ENCODE results near the gene MMP2. TPM values are rescaled to one million over a fixed set of nuclear protein-coding genes. Genes with fewer than 3 reads are reported as not detected.

Gene MMP2
- total RNA-seq (2022; extraction: Qiagen RNA extraction), result 7.1 to 13.1 TPM (median 8.4 TPM) in 5 replicates

GRCh38 chr16:55478827-55479429 lies at the start of gene MMP2:
Gene MMP2, plus strand, starts transcription at chr16:55479198. Its CDS starts 282 bp downstream, at chr16:55479480.

GRCh38 chr16:55508941-55509931 lies 30.2 kb downstream of the MMP2 start, which contains the start of gene LPCAT2:
Gene LPCAT2, plus strand, starts transcription at chr16:55509072. Its CDS starts 110 bp downstream, at chr16:55509182.

Other genes starting within 250 kb of the MMP2 start
- gene IRX6, start 155.0 kb upstream of the MMP2 start, total RNA-seq (2022; extraction: Qiagen RNA extraction), result not detected in 5 replicates
- gene LPCAT2, start 29.9 kb downstream of the MMP2 start, total RNA-seq (2022; extraction: Qiagen RNA extraction), result 4.5 to 7.0 TPM (median 5.3 TPM) in 5 replicates
- gene CAPNS2, start 87.5 kb downstream of the MMP2 start, total RNA-seq (2022; extraction: Qiagen RNA extraction), result not detected in 5 replicates
- 0.10 to 0.14 TPM (median 0.12 TPM) in 3 of 5 replicates, not detected in the others for gene SLC6A2, start 176.8 kb downstream of the MMP2 start, total RNA-seq (2022; extraction: Qiagen RNA extraction)

All from A549 treated with Hydrocortisone at 1 μM for 4 hours (cell line).